HepG2 (cell line): ENCODE measurements around the gene SHANK2. TPM values are rescaled to one million over a fixed set of nuclear protein-coding genes. Genes with fewer than 3 reads are reported as not detected.

Source experiments
- CENPX ChIP-seq: sonication (generic); formaldehyde crosslinking; IDR thresholded peaks from 2 replicates; pipeline ENCODE4 v1.9.0; 2021; ENCODE audit warnings: mild to moderate bottlenecking, missing genetic modification reagents, moderate library complexity
- FOSL2 ChIP-seq: sonication (generic); formaldehyde crosslinking; IDR thresholded peaks from 2 replicates; pipeline ENCODE4 v1.4.0; 2020; ENCODE audit warnings: missing genetic modification reagents
- HNF4A ChIP-seq: sonication (generic); formaldehyde crosslinking; IDR thresholded peaks from 2 replicates; pipeline ENCODE4 v1.4.0; 2020; ENCODE audit warnings: missing genetic modification reagents
- NR2F1 ChIP-seq, 2 experiments: fragments of 450-650 bp in 1 of 2; formaldehyde crosslinking in 1 of 2; IDR thresholded peaks; 2 replicates each; pipeline versions ENCODE4 v1.5.0 to v1.6.1; 2016 to 2020; ENCODE audit warnings: mild to moderate bottlenecking in 1 of 2, missing compliant biosample characterization in 1 of 2, missing genetic modification reagents in 1 of 2, moderate library complexity in 1 of 2
- NR3C1 ChIP-seq: sonication (generic); formaldehyde crosslinking; IDR thresholded peaks from 2 replicates; pipeline ENCODE4 v1.4.0; 2020; ENCODE audit warnings: missing genetic modification reagents
- RFX3 ChIP-seq: IDR thresholded peaks from 2 replicates; pipeline ENCODE4 v1.6.1; 2016; ENCODE audit warnings: missing biosample characterization, missing genetic modification reagents
- SKI ChIP-seq: fragments of 450-650 bp; IDR thresholded peaks from one replicate; pipeline ENCODE4 v1.6.1; 2018; ENCODE audit warnings: mild to moderate bottlenecking; ENCODE audit not compliant: partially characterized antibody
- THAP9 ChIP-seq: sonication (generic); formaldehyde crosslinking; IDR thresholded peaks from 2 replicates; pipeline ENCODE4; 2020; ENCODE audit warnings: missing genetic modification reagents, mild to moderate bottlenecking, borderline replicate concordance
- THRA ChIP-seq: sonication (generic); formaldehyde crosslinking; IDR thresholded peaks from 2 replicates; pipeline ENCODE4 v1.4.0; 2020; ENCODE audit warnings: missing genetic modification reagents, borderline replicate concordance
- ZNF256 ChIP-seq: sonication (generic); formaldehyde crosslinking; conservative IDR thresholded peaks from 2 replicates; pipeline ENCODE4 v1.4.0; 2020; ENCODE audit warnings: missing genetic modification reagents
- ZNF713 ChIP-seq: sonication (generic); formaldehyde crosslinking; IDR thresholded peaks from 2 replicates; pipeline ENCODE4 v1.4.0; 2020; ENCODE audit warnings: mild to moderate bottlenecking, missing genetic modification reagents
- ZNF746 ChIP-seq: sonication (generic); formaldehyde crosslinking; IDR thresholded peaks from 2 replicates; pipeline ENCODE4 v1.8.0; 2022; ENCODE audit warnings: mild to moderate bottlenecking, missing genetic modification reagents
- polyA plus RNA-seq, 8 experiments: library from polyadenylated mRNA; depleted of rRNA in 3 of 8; stranded (reverse) in 7 of 8; unstranded in 1 of 8; fragments of >200 nt; fragmentation: Illumina TruSeq in 4 of 8; extraction: Trizol in 4 of 8; gene quantifications; 2 replicates each; pipeline versions ENCODE4 v1.2.1 to v1.2.3, GENCODE V29; 2011 to 2016; ENCODE audit warnings: low read depth in 4 of 8, missing spikeins in 1 of 8, mixed read lengths in 1 of 8; ENCODE audit not compliant: insufficient read depth in 1 of 8
- total RNA-seq, 5 experiments: library from RNA; depleted of rRNA; stranded (reverse); fragments of >200 nt; fragmentation: Illumina TruSeq; extraction: Trizol; gene quantifications; 2 replicates each; pipeline ENCODE4 v1.2.3, GENCODE V29; 2016; ENCODE audit warnings: low read depth in 1 of 5

The SHANK2 gene
- total and polyA plus RNA-seq, 2 of the 13 experiments (the other 11 are each of a cell fraction or from before 2014, with no cell fraction given) = 10.2 to 13.0 TPM

GRCh38 chr11:71301858-71302533 lies 49.6 kb upstream of the SHANK2 start (continued):
- TF ChIP-seq NR2F1 (CRISPR knock-in tag; IDR thresholded peaks at IDR 0.05) (no peak), NR3C1 (CRISPR knock-in tag) (no peak), ZNF713 (CRISPR knock-in tag) (no peak), SKI (no peak), ZNF256 (no peak), RFX3 (CRISPR knock-in tag) (no peak), HNF4A (CRISPR knock-in tag) (no peak), THRA (CRISPR knock-in tag) (no peak), CENPX (CRISPR knock-in tag) (no peak), FOSL2 (no peak), THAP9 (CRISPR knock-in tag) (no peak), ZNF746 (no peak)
